ENCODE measurements around the gene COL4A1.
"Not testable (repeated sequence)": the region's sequence is repeated elsewhere in the genome, so short reads cannot be mapped to it uniquely, and the experiment has no call there.

Gene COL4A1

GRCh38 chr13:110326263-110326904 is 19.4 kb upstream of the COL4A1 start:
- FAIRE-seq (no peak), DNase-seq (ENCODE audit: extremely low spot score, insufficient read length, low read depth) (no peak)

GRCh38 chr13:110324026-110324749 is 17.2 kb upstream of the COL4A1 start:
- DNase-seq (ENCODE audit: extremely low spot score, insufficient read length, low read depth) (no peak), FAIRE-seq (no peak)

DNA sequence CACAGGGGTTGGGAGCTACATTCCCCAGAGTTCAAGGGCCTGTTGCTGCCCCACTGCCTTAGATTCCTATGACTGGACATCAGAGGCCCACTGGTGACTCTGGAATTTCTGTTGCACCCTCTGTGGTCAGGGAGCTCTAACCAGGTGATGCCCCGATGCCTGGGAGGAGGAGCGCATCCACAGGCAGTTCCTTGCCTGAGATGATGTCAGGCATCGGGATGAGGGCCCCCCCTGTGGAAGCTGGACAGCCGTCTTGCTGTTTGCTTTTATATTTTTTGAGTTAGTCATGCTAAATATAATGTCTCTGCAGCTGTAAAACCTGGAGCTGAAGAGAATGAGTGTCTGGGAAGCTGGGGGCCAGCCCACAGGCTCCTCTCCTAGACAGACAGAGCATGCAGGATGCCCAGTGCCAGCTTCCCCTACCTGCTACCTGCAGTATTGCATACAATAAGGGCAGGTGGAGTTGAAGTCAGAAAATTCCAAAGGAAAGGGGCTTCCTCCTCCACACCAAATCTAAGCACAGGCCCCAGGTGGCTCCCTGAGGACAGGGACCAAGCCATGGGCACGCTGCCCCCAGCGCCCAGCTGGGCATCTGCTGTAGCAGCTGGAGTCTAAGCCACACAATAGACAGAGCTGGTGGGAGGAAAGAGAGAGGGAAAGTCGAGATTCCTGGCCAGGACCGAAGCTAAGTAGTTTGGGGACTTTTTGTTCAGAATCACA is 16.4 kb upstream of the COL4A1 start:
- DNase-seq (ENCODE audit: extremely low spot score, insufficient read length, low read depth): no peak
- no peak for FAIRE-seq

DNA sequence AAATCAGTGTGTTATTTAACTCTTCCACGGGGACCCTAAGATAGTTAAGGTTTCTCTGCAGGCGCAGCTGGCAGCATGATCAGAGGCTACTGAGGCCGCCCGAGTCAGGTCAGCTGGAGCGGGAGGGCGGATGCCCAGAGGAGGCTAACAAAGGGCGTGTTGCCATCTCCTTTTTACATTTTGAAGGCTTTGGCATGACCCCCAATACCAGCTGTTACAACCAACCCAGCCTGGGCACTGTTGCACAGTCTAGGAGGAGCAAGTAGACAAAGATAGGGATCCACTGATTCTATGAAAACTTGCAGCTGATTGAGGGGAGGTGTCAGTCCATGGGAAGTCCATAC is 15.8 kb upstream of the COL4A1 start:
- DNase-seq (ENCODE audit: extremely low spot score, insufficient read length, low read depth) (no peak), FAIRE-seq (no peak)

DNA sequence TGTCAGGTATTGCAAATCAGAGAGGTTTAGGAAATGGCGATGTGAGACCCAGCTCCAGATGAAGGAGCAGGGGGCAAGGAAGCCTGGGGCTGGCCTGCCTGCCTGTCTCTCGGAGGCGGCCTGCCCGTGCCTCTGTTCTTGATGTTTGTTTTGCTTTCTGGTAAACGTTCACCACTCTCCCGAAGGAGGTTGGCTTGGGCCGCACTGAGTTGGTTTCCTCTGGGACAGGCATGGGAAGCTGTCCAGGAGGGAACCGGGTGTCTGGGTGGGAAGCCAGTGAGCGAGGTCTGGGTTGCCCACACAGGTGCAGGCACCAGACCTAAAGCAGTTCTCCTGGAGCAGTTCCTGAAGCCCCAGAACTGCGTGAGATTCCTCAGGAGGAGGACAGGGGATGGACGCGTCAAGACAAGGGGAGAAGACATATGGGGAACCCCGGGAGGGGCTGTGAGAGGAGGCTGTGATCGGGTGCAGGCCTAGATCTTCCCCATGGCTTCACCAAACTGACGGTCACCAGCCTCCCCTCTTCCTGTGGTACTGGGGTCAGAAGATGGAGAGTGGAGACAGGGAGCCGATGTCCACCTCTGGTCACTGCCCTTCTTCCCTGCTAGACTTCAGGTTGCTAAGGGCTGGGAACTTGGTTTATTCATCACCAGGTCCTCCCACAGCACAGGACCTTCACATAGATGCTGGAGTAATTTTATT is 15.3 kb upstream of the COL4A1 start:
- no peak for DNase-seq (ENCODE audit: extremely low spot score, insufficient read length, low read depth)
- FAIRE-seq: no peak

- DNase-seq (ENCODE audit: extremely low spot score, insufficient read length, low read depth); FAIRE-seq: not testable (repeated sequence)
These were observed 14.6 kb upstream of the COL4A1 start for GRCh38 chr13:110321573-110321972.

DNA sequence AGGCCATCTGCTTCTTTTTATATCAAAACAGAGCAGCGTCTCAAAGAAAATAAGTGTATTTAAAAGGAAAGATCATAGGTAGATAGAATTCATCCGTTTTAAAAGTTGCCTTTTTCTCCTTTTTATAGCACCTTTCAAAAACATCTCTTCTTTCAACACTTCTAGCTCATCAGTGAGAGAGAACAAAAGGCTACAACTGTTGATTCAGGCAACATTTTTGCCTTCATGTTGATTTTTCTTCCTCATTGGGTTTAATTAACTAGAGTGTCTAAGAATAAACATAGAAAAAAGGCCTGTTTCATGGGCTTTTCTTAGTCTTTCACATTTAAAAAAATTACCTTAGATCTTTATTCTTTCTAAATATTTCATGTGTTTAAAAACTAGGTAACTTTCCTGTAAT is 13.7 kb upstream of the COL4A1 start:
- no peak for DNase-seq (ENCODE audit: extremely low spot score, insufficient read length, low read depth)
- no peak for FAIRE-seq

DNA sequence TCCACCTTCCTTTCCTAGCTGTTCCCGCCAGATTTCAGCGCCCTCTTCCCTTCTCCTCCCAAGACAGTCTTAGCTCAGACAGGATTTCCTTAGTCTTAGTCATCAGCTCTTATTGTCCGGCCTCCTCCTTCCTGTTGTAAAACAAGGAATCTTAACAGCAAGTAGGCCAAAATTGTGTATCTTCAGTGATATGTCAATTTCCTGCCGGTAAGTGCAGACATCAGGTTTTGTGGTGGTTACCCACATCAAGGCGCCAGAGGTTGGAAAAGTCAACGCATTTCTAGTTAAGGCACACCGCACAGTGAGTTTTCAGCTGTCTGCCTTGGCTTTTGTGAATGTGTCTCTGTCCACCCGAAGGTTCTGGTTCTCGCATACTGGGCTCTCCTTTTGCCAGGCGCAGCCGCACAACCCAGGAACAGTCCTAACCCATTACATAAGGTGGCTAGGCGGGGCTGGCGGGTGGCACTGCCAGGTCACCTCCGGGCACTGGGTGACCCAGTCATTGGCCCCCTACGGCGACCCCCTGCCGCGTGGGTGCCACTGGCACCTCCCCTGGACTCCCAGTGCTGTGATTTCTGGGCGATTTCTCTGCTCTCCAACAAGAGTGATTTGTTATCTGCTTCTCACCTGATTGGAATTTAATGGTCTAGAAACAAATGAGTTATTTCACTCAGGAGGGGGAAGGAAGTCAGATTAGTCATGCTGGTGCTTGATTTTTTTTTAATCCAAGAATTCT is 13.0 kb upstream of the COL4A1 start:
- FAIRE-seq: no peak

GRCh38 chr13:110319397-110319773 is 12.4 kb upstream of the COL4A1 start:
- FAIRE-seq: no peak
- DNase-seq (ENCODE audit: extremely low spot score, insufficient read length, low read depth): no peak

More for the DNA sequence above, 13.0 kb upstream of the COL4A1 start:
- DNase-seq (ENCODE audit: extremely low spot score, insufficient read length, low read depth): no peak

DNA sequence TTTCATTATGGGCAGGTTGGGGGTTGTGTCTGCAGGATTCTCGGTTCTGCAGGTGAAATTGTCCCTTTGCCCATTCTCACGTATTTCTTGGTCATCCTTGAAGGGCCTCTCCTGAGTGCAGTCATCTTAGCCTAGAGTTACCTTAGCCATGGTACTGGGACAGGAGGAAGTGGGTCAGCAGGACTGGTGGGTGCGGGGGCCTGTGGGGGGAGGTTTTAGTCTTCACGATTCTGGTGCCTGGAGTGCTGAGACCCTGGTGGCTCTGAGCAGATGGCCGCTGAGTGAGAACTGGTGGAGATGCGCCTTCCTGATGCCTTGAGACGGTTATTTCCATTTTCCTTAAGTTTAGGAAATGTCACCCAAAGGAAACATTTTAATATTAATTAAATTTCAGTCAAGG is 12.0 kb upstream of the COL4A1 start:
- FAIRE-seq: no peak
- DNase-seq (ENCODE audit: extremely low spot score, insufficient read length, low read depth): no peak

DNA sequence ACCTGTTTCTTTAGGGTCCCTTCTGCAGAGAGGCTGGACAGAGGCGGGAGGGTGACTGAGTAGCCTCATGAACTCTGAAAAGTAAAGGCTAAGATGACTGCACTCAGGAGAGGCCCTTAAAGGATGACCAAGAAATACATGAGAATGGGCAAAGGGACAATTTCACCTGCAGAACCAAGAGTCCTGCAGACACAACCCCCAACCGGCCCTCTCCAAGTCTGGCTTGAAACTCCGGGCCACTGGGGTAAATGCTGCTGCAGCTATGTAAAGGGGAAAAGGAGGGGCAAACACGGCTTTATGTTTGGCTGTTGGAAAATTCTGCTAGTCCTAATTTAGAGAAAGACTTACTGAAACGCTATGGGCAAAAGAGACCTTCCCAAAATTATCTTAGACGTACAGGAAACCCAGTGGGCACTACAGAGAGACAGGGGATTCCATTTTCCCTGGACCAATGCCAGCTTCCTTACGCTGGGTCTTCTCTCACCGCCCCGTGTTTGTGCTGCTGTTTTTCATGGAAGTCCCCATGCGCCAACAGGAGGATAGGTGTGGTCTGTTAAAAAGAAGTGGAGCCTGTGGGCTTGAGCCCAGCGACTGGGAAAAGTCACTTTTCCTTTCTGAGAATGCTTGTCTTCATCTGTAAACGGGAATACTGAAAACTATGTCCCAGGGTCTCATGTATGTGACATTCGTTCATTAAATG is 10.7 kb upstream of the COL4A1 start:
- FAIRE-seq (no peak), DNase-seq (ENCODE audit: extremely low spot score, insufficient read length, low read depth) (no peak)

- DNase-seq (ENCODE audit: extremely low spot score, insufficient read length, low read depth) (no peak), FAIRE-seq (no peak)
These were observed 10.1 kb upstream of the COL4A1 start for GRCh38 chr13:110317093-110317492.

DNA sequence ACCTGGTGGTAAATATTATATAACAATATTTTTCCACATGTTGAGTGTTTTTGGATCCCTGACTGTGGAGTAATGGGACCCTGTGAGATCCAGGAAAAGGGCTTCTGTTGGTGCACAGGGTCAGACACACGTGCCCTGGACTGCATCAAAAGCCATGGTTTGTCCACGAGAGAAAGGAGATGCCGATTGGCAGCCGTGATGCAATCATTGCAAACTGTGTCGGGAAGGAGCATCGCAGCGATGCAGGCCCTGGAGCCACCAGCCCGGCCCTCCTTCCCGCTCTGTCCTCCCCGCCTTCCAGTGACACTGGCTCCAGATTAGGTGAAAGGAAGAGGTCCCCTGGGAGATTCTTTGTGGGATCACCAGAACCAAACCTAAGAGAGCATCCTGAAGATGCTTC is 9.2 kb upstream of the COL4A1 start:
- FAIRE-seq: no peak

DNA sequence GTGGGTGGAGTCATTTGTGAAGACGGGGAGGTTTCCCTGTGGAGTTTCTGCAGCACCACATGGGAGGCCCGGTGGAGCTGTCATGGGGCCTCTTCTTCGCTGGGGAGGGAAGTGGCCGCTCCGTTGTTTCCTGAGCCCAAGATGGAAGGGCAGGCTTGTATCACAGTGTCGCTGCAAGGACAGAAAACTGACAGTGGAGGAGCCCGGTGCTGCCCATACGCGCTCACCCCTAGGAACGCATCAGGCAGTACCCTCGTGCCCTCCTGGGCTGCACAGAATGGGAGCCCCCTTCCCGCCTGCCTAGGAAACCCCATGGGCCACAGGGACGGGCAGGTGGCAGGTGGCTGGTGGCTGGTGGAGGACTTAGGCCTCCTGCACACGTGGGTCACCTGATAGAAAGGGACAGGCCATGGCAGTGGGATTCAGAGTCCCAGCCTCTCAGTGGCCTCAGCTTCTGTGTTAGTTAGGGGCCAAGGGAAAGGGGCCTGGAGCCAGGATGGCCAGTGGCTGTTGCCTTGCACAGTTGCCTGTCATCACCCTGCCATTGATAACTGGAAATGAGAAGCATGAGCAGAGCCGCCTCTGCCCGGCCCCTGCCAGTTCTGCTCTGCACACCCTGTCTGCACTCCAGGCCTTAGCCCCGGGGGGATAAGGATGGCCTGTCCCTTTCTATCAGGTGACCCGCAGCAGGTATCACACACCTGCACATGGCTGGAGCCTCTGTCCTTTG is 7.7 kb upstream of the COL4A1 start:
- FAIRE-seq (no peak), DNase-seq (ENCODE audit: extremely low spot score, insufficient read length, low read depth) (no peak)

More for the DNA sequence above, 9.2 kb upstream of the COL4A1 start:
- no peak for DNase-seq (ENCODE audit: extremely low spot score, insufficient read length, low read depth)

DNA sequence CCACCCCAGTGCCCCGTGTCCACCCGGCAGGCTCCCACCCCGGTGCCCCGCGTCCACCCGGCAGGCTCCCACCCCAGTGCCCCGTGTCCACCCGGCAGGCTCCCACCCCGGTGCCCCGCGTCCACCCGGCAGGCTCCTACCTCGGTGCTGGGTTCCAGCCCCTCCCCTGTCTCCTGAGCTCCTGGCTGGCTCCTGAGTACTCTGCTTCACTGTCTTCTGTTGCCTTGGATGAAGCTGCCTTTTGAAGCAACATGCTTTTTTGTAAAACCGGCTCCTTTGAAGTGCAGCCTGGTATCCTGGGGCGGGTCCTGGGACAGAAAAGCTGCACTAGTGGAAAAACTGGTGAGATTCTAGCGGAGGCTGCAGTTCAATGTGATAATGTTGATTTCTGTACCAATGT is 6.8 kb upstream of the COL4A1 start:
- not testable (repeated sequence) for FAIRE-seq

GRCh38 chr13:110313261-110313660 is 6.3 kb upstream of the COL4A1 start:
- not testable (repeated sequence) for DNase-seq (ENCODE audit: extremely low spot score, insufficient read length, low read depth); FAIRE-seq

More for the DNA sequence above, 6.8 kb upstream of the COL4A1 start:
- DNase-seq (ENCODE audit: extremely low spot score, insufficient read length, low read depth): not testable (repeated sequence)

DNA sequence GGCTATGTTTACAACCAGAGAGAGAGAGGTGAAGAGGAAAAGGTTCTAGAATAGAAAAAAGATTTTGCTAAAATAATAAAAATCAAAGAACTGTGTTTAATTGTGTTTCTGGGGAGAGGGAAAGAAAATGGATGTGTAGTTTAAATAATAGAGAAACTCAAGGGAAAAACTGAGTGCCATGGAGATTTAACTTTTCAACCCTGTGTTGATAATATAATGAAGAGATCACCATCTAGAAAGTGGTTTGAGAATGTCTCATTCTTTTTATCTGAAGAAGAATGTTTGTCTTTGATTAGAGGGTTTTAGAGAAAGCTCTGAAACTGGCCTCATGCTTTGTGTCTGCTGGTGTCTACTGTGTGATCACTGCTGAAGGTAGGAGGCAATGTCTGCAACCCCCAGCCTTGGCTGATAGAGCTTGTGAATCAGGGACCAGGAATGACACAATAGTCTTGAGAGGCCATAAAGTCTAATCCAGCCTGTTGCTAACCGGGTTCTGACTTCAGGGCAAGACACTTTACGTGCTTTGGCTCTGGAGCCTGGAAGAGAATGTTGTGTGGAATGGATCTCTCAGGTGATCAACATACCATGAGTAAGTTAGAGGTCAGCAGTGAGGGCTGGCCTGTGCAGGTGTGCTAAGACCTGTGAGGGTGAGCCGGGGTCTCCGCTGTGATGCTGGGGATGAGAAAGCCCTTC is 5.5 kb upstream of the COL4A1 start:
- FAIRE-seq (no peak), DNase-seq (ENCODE audit: extremely low spot score, insufficient read length, low read depth) (no peak)
